Fibroblast of mammary gland (primary cell): ENCODE results near the gene IGSF3.

Experiments
- DNase-seq: peaks from one replicate; pipeline ENCODE4 v3.0.0-alpha.2; 2010; ENCODE audit warnings: low read depth
- H3K4me3 ChIP-seq: 2 replicates; pipeline ENCODE4 v1.5.1; 2011; ENCODE audit warnings: low read depth, mild to moderate bottlenecking, low read length, moderate library complexity; ENCODE audit not compliant: control insufficient read depth
- TF ChIP-seq, protein P1 (sequence below): conservative IDR thresholded peaks from 2 replicates; pipeline ENCODE4 v1.5.1; 2011; ENCODE audit warnings: low read depth, low read length, inconsistent platforms; ENCODE audit not compliant: control insufficient read depth, insufficient read depth

The IGSF3 gene

GRCh38 chr1:116537040-116537831 is 130.3 kb downstream of the IGSF3 start:
- TF ChIP-seq, protein P1, sequence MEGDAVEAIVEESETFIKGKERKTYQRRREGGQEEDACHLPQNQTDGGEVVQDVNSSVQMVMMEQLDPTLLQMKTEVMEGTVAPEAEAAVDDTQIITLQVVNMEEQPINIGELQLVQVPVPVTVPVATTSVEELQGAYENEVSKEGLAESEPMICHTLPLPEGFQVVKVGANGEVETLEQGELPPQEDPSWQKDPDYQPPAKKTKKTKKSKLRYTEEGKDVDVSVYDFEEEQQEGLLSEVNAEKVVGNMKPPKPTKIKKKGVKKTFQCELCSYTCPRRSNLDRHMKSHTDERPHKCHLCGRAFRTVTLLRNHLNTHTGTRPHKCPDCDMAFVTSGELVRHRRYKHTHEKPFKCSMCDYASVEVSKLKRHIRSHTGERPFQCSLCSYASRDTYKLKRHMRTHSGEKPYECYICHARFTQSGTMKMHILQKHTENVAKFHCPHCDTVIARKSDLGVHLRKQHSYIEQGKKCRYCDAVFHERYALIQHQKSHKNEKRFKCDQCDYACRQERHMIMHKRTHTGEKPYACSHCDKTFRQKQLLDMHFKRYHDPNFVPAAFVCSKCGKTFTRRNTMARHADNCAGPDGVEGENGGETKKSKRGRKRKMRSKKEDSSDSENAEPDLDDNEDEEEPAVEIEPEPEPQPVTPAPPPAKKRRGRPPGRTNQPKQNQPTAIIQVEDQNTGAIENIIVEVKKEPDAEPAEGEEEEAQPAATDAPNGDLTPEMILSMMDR, result no peak

DNA sequence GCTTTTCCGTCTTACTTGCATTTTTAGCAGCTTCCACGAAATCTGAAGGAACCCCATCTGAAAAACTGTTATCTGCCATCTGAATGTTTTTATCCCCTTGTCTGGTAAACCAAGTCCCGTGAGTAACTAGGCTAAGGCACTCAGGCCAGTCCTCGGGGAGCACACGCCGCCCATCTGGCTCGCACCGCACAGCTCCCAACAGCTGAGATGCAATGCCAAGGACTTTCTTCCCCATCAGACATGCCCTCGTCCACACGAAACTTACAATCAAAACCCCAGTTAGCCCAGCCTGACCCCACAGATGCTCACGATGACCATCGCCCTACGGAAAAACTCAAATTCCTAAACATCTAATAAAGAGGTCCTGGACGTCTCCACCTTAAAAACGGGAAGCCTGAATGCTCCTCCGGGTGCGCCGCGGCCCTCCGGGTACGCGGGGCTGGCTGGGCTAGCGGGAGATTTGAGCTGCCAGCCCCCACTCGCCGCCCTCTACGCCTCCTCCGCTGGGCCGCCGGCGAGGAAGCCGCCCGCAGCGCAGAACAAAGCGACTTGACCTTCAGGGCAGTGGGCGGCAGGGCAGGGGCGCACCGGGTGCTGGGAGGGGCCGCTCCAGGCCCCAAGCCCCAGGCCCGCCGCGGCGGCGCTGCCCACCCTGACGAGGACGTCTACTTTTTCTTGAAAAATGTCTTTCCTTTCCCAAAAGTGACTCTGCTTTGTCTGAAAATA is 133.4 kb downstream of the IGSF3 start:
- no peak for DNase-seq
- TF ChIP-seq, protein P1, result no peak
- H3K4me3 ChIP-seq, result no peak overlapping the region

More at GRCh38 chr1:116537040-116537831, 130.3 kb downstream of the IGSF3 start:
- peak; percentile 86 for DNase-seq
- H3K4me3 ChIP-seq, result no peak overlapping the region

DNA sequence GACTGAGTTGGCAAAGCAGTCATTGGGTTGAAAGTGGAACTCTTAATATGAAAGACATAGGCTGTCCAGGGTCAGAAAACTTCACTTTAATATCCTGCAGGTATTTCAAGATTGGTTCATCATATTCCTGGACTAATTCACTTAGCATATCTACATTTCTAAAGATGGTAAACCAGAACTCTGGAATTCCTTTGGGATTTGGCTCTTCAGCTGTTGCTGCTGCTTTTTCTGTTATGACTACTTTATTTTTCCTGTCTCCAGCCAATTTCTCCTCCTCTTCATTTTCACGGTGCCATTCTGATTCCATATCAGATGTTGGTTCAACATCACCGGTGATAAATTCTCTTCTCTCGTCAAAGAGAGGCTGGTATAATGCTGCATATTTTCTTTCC is 134.1 kb downstream of the IGSF3 start:
- DNase-seq, result no peak
- no peak overlapping the region for H3K4me3 ChIP-seq
- TF ChIP-seq, protein P1, result no peak

GRCh38 chr1:116532671-116533428 is 134.7 kb downstream of the IGSF3 start:
- no peak for DNase-seq
- TF ChIP-seq, protein P1, result no peak

DNA sequence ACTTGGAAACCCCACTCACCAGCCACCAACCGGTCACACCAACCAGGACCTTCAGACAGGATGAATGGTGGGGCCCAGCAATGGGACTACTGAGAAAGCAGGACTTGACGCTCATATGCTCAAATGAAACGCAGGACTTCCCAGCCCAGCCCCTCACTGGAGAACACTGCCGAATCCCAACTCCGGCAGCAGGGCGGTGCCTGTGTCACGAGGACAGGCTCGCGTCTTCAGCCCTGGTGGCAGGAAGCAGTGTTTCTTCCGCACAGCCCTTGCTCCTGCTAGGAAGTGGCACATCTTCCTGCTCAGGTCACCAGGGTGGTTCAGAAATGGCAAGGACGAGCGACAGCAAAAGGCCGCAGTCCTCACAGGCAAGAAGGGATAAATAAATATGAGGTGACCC is 135.6 kb downstream of the IGSF3 start:
- TF ChIP-seq, protein P1, result no peak

More at GRCh38 chr1:116532671-116533428, 134.7 kb downstream of the IGSF3 start:
- H3K4me3 ChIP-seq, result no peak overlapping the region

GRCh38 chr1:116529681-116530080 is 137.9 kb downstream of the IGSF3 start:
- H3K4me3 ChIP-seq, result no peak overlapping the region
- no peak for DNase-seq
- TF ChIP-seq, protein P1, result no peak

More for the DNA sequence above, 135.6 kb downstream of the IGSF3 start:
- no peak overlapping the region for H3K4me3 ChIP-seq
- no peak for DNase-seq
